ENCODE results near the gene ARHGAP25.

ARHGAP25 gene

GRCh38 chr2:68744366-68744912, 9.8 kb downstream of the ARHGAP25 start:
- DNase-seq = no peak

DNA sequence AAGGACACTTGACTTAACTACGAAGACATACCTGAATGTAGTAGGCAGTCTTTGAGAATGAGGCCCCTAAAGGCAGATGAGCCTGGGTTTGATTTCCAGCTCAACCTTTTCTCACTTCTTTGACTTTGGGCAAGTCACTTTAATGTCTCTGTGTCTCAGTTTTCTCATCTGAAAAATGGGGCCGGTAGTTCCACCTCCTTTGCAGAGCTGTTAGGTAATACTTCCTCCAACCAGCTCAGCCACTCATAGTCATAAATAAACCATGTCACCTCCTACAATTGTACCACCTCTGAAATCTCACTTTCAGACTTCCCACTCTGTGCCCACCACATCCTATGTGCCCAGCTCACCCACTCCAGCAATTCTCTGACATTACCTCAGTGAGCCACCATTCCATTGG, 10.4 kb downstream of the ARHGAP25 start:
- DNase-seq = peak; percentile 38

GRCh38 chr2:68746408-68746807, 11.8 kb downstream of the ARHGAP25 start:
- DNase-seq = no peak

- DNase-seq = no peak
Observed at GRCh38 chr2:68747413-68747812, 12.8 kb downstream of the ARHGAP25 start.

GRCh38 chr2:68747900-68748299, 13.3 kb downstream of the ARHGAP25 start:
- no peak for DNase-seq

GRCh38 chr2:68748568-68748967, 14.0 kb downstream of the ARHGAP25 start:
- DNase-seq = no peak

DNA sequence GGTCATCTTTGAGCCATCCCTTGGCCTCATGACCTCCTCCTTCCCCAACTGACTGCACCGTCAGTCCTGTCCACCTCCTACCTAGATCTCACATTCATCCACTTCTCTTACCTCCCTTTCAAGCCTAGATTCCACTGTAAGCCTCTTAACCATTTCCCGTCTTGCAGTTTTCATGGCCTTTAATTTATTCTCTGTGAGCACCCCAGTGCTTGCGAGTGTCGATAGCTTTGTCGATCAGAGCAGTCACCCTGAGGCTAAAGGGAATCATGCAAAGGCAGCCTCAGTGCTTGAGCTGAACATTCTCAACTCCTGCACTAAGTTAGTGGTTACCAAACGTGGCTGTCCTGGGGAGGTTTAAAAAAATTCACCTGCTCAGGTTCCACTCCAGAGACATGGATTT, 14.7 kb downstream of the ARHGAP25 start:
- DNase-seq = no peak

- DNase-seq = no peak
Observed at GRCh38 chr2:68750592-68751396, 16.2 kb downstream of the ARHGAP25 start.

DNA sequence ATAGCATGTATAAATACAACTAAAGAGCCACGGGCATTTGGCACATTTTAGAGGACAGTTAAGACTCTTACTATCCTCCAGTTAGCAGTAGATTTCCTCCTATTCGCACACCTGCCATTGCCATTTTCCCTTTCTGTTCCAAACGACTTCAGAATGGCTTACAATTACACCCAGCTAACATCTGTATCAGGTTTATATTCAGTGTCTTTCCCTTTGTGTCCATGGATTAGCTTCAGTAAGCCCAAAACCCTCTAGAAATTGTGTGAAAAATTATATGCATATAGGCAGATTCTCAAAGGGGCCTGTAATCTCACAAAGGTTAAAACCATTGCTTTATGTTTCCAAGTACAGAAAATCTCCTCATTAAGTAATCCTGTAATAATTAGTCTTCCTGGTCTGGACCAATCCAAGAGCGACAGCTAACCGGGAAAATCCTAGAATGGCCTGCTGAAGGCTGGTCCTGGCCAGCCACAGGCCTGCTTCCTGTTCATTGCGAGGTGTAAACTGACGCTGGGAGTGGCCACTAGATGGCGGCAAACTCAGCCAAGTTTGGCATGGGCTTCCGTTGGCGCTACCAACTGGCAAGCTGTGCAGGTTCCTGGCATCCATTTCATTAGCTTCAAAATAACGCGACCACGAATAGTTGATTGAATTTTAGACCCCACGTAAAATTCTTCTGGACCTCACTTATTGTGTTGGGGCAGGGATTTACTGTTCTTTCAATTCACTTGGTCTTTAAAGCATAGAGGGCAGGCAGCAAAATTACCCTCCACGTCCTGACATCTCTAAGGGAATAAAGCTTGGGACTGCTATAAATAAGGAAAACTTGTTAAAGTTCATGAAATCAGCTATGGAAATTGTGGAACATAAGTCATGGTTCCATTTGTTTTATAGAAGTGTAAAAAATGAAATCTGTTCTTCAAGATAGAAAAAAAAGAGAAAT, 17.1 kb downstream of the ARHGAP25 start:
- peak; percentile 92 for DNase-seq

- no peak for DNase-seq
Observed at GRCh38 chr2:68753318-68753717, 18.7 kb downstream of the ARHGAP25 start.

- no peak for DNase-seq
Observed at GRCh38 chr2:68755071-68755470, 20.5 kb downstream of the ARHGAP25 start.

DNA sequence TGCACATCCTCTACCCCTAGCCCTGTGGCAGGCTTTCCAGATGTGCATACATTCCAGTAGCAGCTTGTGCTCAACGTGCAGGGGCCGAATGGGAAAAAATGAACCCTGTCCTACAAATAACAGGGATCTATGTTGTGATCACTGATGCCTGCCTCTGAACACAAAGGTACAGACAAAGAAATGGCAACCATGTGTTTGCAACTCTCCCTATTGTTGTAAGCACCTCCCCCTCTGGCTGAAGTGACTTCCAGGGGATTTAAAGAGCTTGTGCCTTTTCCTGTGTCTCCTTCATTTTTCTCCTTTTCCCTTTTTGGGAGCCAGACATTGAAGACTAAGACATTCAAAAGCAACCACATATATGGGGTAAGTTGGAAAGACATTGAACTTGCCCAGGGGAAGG, 21.6 kb downstream of the ARHGAP25 start:
- no peak for DNase-seq

GRCh38 chr2:68757081-68757480, 22.5 kb downstream of the ARHGAP25 start:
- no peak for DNase-seq

DNA sequence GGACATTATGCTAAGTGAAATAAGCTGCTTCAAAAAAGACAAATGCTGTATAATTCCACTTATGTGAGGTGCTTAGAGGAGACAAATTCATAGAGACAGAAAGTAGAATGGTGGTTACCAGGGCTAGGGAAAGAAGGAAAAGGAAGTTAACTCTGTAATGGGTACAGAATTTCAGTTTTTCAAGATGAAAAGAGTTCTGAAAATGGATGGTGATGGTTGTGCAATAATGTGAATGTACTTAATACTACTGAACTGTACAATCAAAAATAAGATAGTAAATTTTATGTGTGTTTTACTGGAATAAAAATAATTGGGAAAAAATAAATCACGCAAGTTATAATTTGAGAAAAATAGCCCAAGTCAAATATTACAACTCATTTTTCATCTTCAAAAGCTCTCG, 27.5 kb downstream of the ARHGAP25 start:
- DNase-seq = no peak

DNA sequence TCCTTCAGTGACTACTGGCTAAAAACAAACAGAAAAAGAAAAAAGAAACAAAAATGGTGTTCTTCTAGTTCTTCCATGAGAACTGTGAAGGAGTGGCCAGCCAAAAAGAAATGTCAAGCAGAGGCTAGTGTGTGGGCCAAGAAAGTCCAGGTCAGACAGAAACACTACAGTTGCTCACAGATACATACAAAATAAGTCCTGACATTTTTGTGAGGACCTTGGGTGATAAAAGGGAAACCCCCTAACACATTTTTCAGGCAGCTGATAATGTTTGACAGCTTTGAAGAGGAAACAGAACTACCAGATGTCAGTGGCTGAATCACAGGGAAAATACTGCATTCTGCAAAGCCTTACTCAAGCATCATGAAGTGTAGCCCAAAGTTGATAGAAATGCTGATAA, 28.1 kb downstream of the ARHGAP25 start:
- DNase-seq = no peak

DNA sequence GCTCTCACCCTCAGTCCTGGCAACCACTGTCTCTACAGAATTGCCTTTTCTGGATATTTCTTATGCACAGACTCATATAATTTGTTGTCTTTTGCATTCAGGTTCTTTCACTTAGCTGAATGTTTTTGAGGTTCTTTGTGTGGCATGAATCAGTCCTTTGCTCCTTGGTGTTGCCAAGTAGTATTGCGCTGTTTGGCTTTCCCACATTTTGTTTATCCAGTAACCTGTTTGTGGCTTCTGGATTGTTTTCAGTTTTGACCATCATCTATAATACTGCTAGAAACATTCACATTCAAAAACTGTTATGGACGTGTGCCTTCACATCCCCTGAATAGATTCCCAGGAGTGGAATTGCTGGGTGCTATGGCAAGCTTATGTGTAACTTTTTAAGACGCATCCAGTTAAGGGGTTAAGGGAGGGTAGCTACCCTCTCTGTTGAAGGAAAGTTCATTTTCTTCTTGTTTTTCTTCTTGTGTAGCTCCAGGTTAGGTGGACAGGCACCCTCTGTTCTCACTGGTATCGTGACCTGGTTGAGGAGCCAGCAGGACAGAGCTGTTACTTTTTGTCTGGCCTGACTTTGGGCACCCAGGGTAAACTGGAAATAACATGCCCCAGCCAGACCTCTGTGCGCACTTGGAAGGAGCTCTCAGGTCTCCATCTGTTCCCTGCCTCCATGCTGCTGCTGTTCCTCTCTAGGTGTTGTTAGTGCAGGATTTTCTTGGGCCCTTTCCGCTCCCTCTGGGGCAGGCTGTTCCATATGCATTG, 29.6 kb downstream of the ARHGAP25 start:
- no peak for DNase-seq

GRCh38 chr2:68764806-68765311, 30.2 kb downstream of the ARHGAP25 start:
- no peak for DNase-seq

- DNase-seq = no peak
Observed at GRCh38 chr2:68765739-68766375, 31.2 kb downstream of the ARHGAP25 start.

DNA sequence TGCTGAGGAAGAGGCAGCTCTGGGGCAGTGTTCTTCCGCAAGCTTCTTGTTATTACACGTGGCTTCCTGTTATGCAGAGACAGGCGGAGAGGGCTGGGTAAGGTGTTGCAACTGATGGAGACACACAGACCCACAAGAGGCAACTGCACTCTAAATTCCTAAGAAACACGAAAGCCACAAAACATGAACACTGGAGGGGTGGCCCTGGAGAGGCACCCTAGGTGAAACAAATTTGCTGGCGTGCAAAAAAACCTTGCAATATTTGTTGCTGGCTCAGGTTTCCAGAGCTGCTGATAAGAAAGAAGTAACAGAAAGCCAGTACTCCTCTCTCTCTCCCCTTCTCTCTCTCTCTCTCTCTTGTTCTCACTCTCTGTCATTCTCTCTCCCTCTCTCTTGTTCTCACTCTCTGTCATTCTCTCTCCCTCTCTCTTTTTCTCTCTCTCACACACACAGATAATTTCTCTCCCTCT, 31.8 kb downstream of the ARHGAP25 start:
- peak; percentile 52 for DNase-seq

DNA sequence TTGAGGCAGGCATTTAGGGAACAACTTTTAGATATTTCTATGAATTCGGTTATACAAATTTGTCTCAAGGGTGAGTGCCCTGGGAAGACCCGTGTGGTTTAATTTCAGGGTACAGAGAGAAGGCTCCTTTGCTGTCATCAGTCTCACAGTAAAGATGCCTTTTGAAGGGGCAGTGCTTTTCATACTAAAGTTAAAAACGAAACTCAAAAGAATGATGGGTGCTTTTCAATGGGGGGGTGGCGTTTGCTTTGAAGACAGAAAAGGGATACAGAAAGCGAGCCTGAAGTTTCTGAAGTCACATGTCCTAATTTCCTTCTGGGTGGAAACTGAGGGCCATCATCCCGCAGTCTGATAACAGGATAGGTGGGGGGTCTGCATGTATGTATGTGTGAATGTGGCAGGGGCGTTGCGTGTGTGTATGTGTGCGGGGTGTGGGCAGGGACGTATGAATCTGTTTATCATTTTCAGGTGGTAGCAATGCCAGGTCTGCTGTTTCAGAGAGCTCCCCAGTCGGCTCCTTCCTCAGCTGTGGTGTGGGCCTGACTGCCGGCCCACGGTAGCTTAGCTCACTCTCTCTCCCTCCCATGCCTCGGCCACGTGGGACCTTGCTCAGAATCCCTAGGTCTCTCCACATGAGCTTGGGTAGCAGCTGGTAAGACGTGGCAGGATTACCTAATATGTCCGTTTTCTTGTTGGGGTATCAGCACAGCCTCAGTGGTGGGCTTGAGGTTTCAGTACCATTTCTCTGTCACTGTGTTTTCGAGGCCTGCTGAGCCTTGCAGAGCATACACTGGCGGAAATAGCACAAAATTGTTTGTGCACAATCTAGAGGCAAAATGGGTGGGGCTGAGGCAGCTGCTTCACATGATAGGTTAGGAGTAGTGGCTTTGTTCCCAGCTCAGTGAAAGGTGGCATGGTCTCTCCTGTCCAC, 32.7 kb downstream of the ARHGAP25 start:
- DNase-seq = peak; percentile 35

- no peak for DNase-seq
Observed at GRCh38 chr2:68767996-68768395, 33.4 kb downstream of the ARHGAP25 start.

Data from activated naive CD4-positive, alpha-beta T cell treated with anti-CD3 and anti-CD28 coated beads, Interleukin-2, amount 50 U/mL, for 16 hours (primary cell).